Activated CD4-positive, alpha-beta T cell treated with anti-CD3 and anti-CD28 coated beads for 36 hours (primary cell): ENCODE data around the gene PRKN. TPM values are rescaled to one million over a fixed set of nuclear protein-coding genes. Genes with fewer than 3 reads are reported as not detected.

Experiments used
- ATAC-seq: fragments of 200-7000 bp; cut with Tn5 transposase; one replicate; pipeline ENCODE4 v1.10.0; 2021; ENCODE audit warnings: mild to moderate bottlenecking, moderate library complexity
- CTCF ChIA-PET: fragments of 350-600 bp; sonication (Branson Sonifier 250); formaldehyde crosslinking; loops from one replicate; lab custom pipeline; 2021; ENCODE audit warnings: antibody characterized with exemption; lab: Charles Lee
- POLR2A ChIA-PET: fragments of 350-600 bp; sonication (Branson Sonifier 250); formaldehyde crosslinking; loops from one replicate; lab custom pipeline; 2021; ENCODE audit warnings: antibody characterized with exemption, inconsistent platforms; lab: Charles Lee
- DNase-seq: peaks from one replicate; pipeline ENCODE4 v3.0.0-alpha.2; 2020
- H3K27ac Mint-ChIP-seq: one replicate; pipeline ENCODE4 v1.8.0; 2021; ENCODE audit warnings: mixed read lengths
- H3K27me3 Mint-ChIP-seq: one replicate; pipeline ENCODE4 v1.8.0; 2021; ENCODE audit warnings: mixed read lengths
- H3K36me3 Mint-ChIP-seq: one replicate; pipeline ENCODE4 v1.8.0; 2021; ENCODE audit warnings: low read depth, mixed read lengths
- H3K4me1 Mint-ChIP-seq: one replicate; pipeline ENCODE4 v1.8.0; 2021; ENCODE audit warnings: mixed read lengths
- H3K4me3 Mint-ChIP-seq: one replicate; pipeline ENCODE4 v1.8.0; 2021; ENCODE audit warnings: mild to moderate bottlenecking, moderate library complexity, mixed read lengths
- H3K9me3 Mint-ChIP-seq: one replicate; pipeline ENCODE4 v1.8.0; 2021; ENCODE audit warnings: low read depth, mixed read lengths
- intact Hi-C, 2 experiments: fragments of 100-400 bp; cut with DNase I in 1 of 2; cut with micrococcal nuclease in 1 of 2; formaldehyde crosslinking; loops; one replicate each; pipeline versions ENCODE4 v1.14.2 to v1.15.1; 2022 to 2024; cut with DNase I, micrococcal nuclease
- total RNA-seq, 2 experiments: library from RNA; stranded (reverse); gene quantifications; one replicate each; pipeline ENCODE4 v1.2.3, GENCODE V29; 2021

PRKN gene
- total RNA-seq, 2 experiments from 2014 or later: 0.56 to 0.87 TPM

- ChIA-PET POLR2A (no interaction called here), CTCF (no interaction called here)
- H3K36me3 Mint-ChIP-seq: no peaks in the 10 kb centered on the region
- H3K4me3 Mint-ChIP-seq: no peak overlapping the region
- DNase-seq (no peak), ATAC-seq (no peak)
- H3K4me1 Mint-ChIP-seq: no peaks in the 10 kb centered on the region
- intact Hi-C loops: no loop called here
- no peaks in the 10 kb centered on the region for H3K27me3 Mint-ChIP-seq
- no peak overlapping the region for H3K27ac Mint-ChIP-seq
- H3K9me3 Mint-ChIP-seq: peaks cover 2% of the 10 kb centered on the region
Observed at GRCh38 chr6:162222521-162222920, 505.0 kb downstream of the PRKN start.

- POLR2A ChIA-PET: no interaction called here
- H3K4me1 Mint-ChIP-seq: no peaks in the 10 kb centered on the region
- no peaks in the 10 kb centered on the region for H3K36me3 Mint-ChIP-seq
- H3K27me3 Mint-ChIP-seq: no peaks in the 10 kb centered on the region
- H3K9me3 Mint-ChIP-seq: peaks cover 6% of the 10 kb centered on the region
- no peak overlapping the region for H3K4me3 Mint-ChIP-seq
- no peak for ATAC-seq
- intact Hi-C loops: no loop called here
- no peak overlapping the region for H3K27ac Mint-ChIP-seq
- CTCF ChIA-PET: no interaction called here
- no peak for DNase-seq
Observed at GRCh38 chr6:162220876-162221275, 506.7 kb downstream of the PRKN start.

- no peaks in the 10 kb centered on the region for H3K36me3 Mint-ChIP-seq
- no peak overlapping the region for H3K4me3 Mint-ChIP-seq
- no peak for DNase-seq
- ATAC-seq: no peak
- no peak overlapping the region for H3K27ac Mint-ChIP-seq
- POLR2A ChIA-PET: no interaction called here
- CTCF ChIA-PET: interaction anchor here (0.7 kb wide), 1 partner anchor 795 kb away, joined by 4 read pairs; no protein-coding TSS in a partner anchor
- intact Hi-C loops: no loop called here
- no peaks in the 10 kb centered on the region for H3K27me3 Mint-ChIP-seq
- peaks cover 6% of the 10 kb centered on the region for H3K9me3 Mint-ChIP-seq
- no peaks in the 10 kb centered on the region for H3K4me1 Mint-ChIP-seq
Observed at GRCh38 chr6:162219266-162219665, 508.3 kb downstream of the PRKN start.

- CTCF ChIA-PET: no interaction called here
- H3K4me3 Mint-ChIP-seq: no peak overlapping the region
Observed at GRCh38 chr6:162217811-162218493, 509.6 kb downstream of the PRKN start.

GRCh38 chr6:162217058-162217457 lies 510.5 kb downstream of the PRKN start:
- no peak overlapping the region for H3K27ac Mint-ChIP-seq
- POLR2A ChIA-PET: no interaction called here
- ATAC-seq (no peak), DNase-seq (no peak)
- H3K36me3 Mint-ChIP-seq: no peaks in the 10 kb centered on the region
- no peak overlapping the region for H3K4me3 Mint-ChIP-seq
- H3K27me3 Mint-ChIP-seq: no peaks in the 10 kb centered on the region
- intact Hi-C loops: no loop called here
- peaks cover 4% of the 10 kb centered on the region for H3K9me3 Mint-ChIP-seq
- H3K4me1 Mint-ChIP-seq: no peaks in the 10 kb centered on the region
- CTCF ChIA-PET: no interaction called here

More at GRCh38 chr6:162217811-162218493, 509.6 kb downstream of the PRKN start:
- DNase-seq (no peak), ATAC-seq (no peak)
- intact Hi-C loops: no loop called here
- no peaks in the 10 kb centered on the region for H3K36me3 Mint-ChIP-seq
- no peaks in the 10 kb centered on the region for H3K4me1 Mint-ChIP-seq
- no peak overlapping the region for H3K27ac Mint-ChIP-seq
- H3K9me3 Mint-ChIP-seq: peaks cover 4% of the 10 kb centered on the region
- POLR2A ChIA-PET: no interaction called here
- no peaks in the 10 kb centered on the region for H3K27me3 Mint-ChIP-seq

- DNase-seq (no peak), ATAC-seq (no peak)
- intact Hi-C loops: no loop called here
- CTCF ChIA-PET: no interaction called here
- Mint-ChIP-seq H3K27me3 (no peaks in the 10 kb centered on the region), H3K27ac (no peak overlapping the region), H3K4me1 (no peaks in the 10 kb centered on the region), H3K9me3 (peaks cover 4% of the 10 kb centered on the region), H3K36me3 (peaks cover 2% of the 10 kb centered on the region), H3K4me3 (no peak overlapping the region)
- POLR2A ChIA-PET: no interaction called here
Observed at GRCh38 chr6:162211777-162212176, 515.8 kb downstream of the PRKN start.

- no peak overlapping the region for H3K4me3 Mint-ChIP-seq
- ATAC-seq (no peak), DNase-seq (no peak)
Observed at GRCh38 chr6:162211022-162211421, 516.5 kb downstream of the PRKN start.

GRCh38 chr6:162203287-162203686 lies 524.3 kb downstream of the PRKN start:
- no peak for ATAC-seq
- Mint-ChIP-seq H3K27me3 (no peaks in the 10 kb centered on the region), H3K4me1 (no peaks in the 10 kb centered on the region), H3K4me3 (no peak overlapping the region), H3K27ac (no peak overlapping the region), H3K9me3 (peaks cover 2% of the 10 kb centered on the region), H3K36me3 (peaks cover 3% of the 10 kb centered on the region)
- DNase-seq: no peak
- POLR2A ChIA-PET: no interaction called here
- CTCF ChIA-PET: no interaction called here
- intact Hi-C loops: no loop called here

More at GRCh38 chr6:162211022-162211421, 516.5 kb downstream of the PRKN start:
- intact Hi-C loops: no loop called here
- H3K9me3 Mint-ChIP-seq: peaks cover 4% of the 10 kb centered on the region
- H3K4me1 Mint-ChIP-seq: no peaks in the 10 kb centered on the region
- H3K36me3 Mint-ChIP-seq: peaks cover 2% of the 10 kb centered on the region
- ChIA-PET POLR2A (no interaction called here), CTCF (no interaction called here)
- no peaks in the 10 kb centered on the region for H3K27me3 Mint-ChIP-seq
- no peak overlapping the region for H3K27ac Mint-ChIP-seq

- ATAC-seq (no peak), DNase-seq (no peak)
- Mint-ChIP-seq H3K4me3 (no peak overlapping the region), H3K9me3 (no peaks in the 10 kb centered on the region), H3K27me3 (no peaks in the 10 kb centered on the region), H3K4me1 (no peaks in the 10 kb centered on the region), H3K36me3 (peaks cover 3% of the 10 kb centered on the region), H3K27ac (no peak overlapping the region)
- ChIA-PET POLR2A (no interaction called here), CTCF (no interaction called here)
- intact Hi-C loops: no loop called here
Observed at GRCh38 chr6:162200945-162201690, 526.4 kb downstream of the PRKN start.

GRCh38 chr6:162200041-162200440 lies 527.5 kb downstream of the PRKN start:
- H3K27ac Mint-ChIP-seq: no peak overlapping the region
- H3K27me3 Mint-ChIP-seq: no peaks in the 10 kb centered on the region
- ChIA-PET POLR2A (interaction anchor here (0.7 kb wide), 1 partner anchor 853 kb away, joined by 3 read pairs; no protein-coding TSS in a partner anchor), CTCF (no interaction called here)
- no peak for ATAC-seq
- no peak for DNase-seq
- no peaks in the 10 kb centered on the region for H3K9me3 Mint-ChIP-seq
- intact Hi-C loops: no loop called here
- H3K4me1 Mint-ChIP-seq: no peaks in the 10 kb centered on the region
- no peak overlapping the region for H3K4me3 Mint-ChIP-seq
- peaks cover 3% of the 10 kb centered on the region for H3K36me3 Mint-ChIP-seq

GRCh38 chr6:162198925-162199324 lies 528.6 kb downstream of the PRKN start:
- Mint-ChIP-seq H3K9me3 (no peaks in the 10 kb centered on the region), H3K4me1 (no peaks in the 10 kb centered on the region), H3K27me3 (no peaks in the 10 kb centered on the region), H3K36me3 (peaks cover 3% of the 10 kb centered on the region), H3K27ac (no peak overlapping the region), H3K4me3 (no peak overlapping the region)
- CTCF ChIA-PET: interaction anchor here (0.7 kb wide), 1 partner anchor 340 kb away, joined by 3 read pairs; no protein-coding TSS in a partner anchor
- intact Hi-C loops: no loop called here
- no peak for DNase-seq
- ATAC-seq: no peak
- POLR2A ChIA-PET: no interaction called here

- intact Hi-C loops: no loop called here
- ATAC-seq: no peak
- no peaks in the 10 kb centered on the region for H3K4me1 Mint-ChIP-seq
- H3K27ac Mint-ChIP-seq: no peak overlapping the region
- ChIA-PET POLR2A (no interaction called here), CTCF (no interaction called here)
- no peaks in the 10 kb centered on the region for H3K27me3 Mint-ChIP-seq
- H3K36me3 Mint-ChIP-seq: peaks cover 3% of the 10 kb centered on the region
- H3K9me3 Mint-ChIP-seq: peaks cover 2% of the 10 kb centered on the region
- no peak overlapping the region for H3K4me3 Mint-ChIP-seq
- DNase-seq: no peak
Observed at GRCh38 chr6:162198076-162198475, 529.5 kb downstream of the PRKN start.
